ENCODE measurements around the gene BACH1.

GRCh38 chr21:29296446-29296845 lies 2.3 kb upstream of the BACH1 start:
- TF ChIP-seq, protein P1, sequence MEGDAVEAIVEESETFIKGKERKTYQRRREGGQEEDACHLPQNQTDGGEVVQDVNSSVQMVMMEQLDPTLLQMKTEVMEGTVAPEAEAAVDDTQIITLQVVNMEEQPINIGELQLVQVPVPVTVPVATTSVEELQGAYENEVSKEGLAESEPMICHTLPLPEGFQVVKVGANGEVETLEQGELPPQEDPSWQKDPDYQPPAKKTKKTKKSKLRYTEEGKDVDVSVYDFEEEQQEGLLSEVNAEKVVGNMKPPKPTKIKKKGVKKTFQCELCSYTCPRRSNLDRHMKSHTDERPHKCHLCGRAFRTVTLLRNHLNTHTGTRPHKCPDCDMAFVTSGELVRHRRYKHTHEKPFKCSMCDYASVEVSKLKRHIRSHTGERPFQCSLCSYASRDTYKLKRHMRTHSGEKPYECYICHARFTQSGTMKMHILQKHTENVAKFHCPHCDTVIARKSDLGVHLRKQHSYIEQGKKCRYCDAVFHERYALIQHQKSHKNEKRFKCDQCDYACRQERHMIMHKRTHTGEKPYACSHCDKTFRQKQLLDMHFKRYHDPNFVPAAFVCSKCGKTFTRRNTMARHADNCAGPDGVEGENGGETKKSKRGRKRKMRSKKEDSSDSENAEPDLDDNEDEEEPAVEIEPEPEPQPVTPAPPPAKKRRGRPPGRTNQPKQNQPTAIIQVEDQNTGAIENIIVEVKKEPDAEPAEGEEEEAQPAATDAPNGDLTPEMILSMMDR (IDR thresholded peaks at IDR 0.05) = no peak
- no peak for TF ChIP-seq EZH2 (IDR thresholded peaks at IDR 0.05; ENCODE audit: borderline replicate concordance, insufficient read depth, low read depth, low read length, poor library complexity, severe bottlenecking)

All from B cell (primary cell).